Erythroblast (primary cell): ENCODE results near the gene SSR1.
"Not testable (repeated sequence)": the region's sequence is repeated elsewhere in the genome, so short reads cannot be mapped to it uniquely, and the experiment has no call there.

Source experiments
- DNase-seq, 2 experiments: peaks; one replicate each; lab custom pipeline; 2025; lab: John Stamatoyannopoulos, UW
- GATA1 ChIP-seq: IDR thresholded peaks from 2 replicates; pipeline ENCODE4 v1.6.1; 2011; ENCODE audit warnings: low read depth, mild to moderate bottlenecking, control low read depth, low read length, moderate library complexity
- POLR2A ChIP-seq: IDR thresholded peaks from 2 replicates; pipeline ENCODE4 v1.6.1; 2011; ENCODE audit warnings: mild to moderate bottlenecking, low read length

Gene SSR1

DNA sequence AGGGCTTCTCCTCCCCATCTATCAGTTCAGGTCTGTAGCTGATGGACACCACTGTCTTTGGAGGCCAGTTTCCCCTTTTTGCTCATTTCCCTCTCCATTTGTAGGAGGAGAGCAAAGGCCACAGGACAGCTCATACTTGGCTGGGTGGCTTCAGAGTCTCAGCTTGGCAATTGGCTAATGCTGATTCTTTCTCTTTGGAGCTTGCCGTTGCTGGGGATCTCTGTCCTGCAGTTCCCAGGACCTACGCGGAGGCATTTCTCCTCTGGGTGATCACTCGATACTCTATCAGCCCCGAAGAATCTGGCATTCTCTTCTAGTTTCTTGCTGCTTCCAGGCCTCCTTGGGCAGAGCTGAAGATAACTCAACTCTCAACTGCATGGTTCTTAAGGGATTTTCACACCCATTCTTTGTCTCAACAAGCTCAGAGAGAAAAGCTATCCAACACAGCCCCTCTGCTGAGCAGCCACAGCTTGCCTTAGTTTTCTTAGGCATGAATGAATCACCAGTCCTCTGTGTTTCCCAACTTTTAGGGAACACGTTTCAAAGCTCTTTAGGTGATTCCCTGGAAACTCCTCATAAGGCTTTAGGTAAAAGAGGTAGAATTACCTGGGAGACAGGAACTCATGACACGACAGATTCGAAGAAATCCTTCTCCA lies 19.2 kb upstream of the SSR1 start:
- TF ChIP-seq GATA1 = no peak
- TF ChIP-seq POLR2A = no peak
- no peak for DNase-seq

DNA sequence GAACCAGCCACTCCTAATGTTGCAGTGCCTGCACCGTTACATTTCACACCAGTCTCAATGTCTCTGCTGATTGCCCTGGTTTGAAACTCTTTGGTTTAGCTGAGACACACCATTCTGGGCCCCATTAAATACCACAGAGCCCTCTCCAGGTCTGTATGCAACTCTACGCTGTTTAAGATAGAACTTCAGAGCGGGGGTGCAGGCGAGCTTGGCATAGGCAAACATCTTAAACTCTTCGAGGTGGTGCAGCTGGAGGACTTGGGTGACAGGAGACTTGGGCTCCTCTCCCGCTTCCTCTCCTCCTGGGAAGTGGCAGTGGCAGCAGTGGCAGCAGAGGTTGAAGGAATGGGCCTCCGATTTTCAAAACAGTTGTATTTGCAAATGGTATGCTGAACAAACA lies 18.5 kb upstream of the SSR1 start:
- DNase-seq = no peak
- no peak for TF ChIP-seq GATA1
- TF ChIP-seq POLR2A = no peak

DNA sequence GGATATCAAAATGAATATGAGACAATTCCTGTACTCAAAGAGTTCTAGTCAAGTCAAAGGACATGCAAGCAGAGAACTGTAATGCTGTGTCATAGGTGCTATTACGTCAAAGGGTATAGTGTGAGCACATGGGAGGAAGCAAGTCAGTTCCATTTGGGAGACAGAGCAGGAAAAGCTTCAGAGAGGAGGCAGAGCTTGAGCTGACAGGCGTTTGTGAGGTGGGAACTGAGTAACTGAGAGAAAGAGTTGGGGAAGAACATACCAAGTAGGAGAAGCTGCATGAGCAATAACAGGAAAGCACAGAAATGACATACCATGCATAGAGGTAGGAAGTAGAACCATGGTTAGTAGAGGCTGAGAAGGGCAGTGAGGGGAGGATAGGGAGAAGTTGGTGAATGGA lies 15.2 kb upstream of the SSR1 start:
- DNase-seq = no peak
- TF ChIP-seq GATA1 (no peak), POLR2A (no peak)

DNA sequence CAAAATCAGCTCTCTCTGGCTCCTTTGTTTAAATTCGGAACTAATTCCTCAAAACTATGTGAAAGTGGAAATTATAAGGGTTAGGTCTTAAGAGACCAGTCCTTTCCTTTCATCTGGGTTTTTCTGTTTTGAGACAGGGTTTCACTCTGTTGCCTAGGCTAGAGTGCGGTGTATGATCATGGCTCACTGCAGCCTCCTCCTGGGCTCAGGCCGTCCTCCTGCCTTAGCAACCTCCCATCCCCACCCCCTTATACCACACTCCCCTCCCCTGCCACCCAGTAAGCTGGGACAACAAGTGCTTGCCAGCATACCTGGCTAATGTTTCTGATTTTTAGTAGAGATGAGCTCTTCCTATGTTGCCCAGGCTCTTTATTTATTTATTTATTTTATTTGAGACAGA lies 12.8 kb upstream of the SSR1 start:
- no peak for TF ChIP-seq POLR2A
- no peak for TF ChIP-seq GATA1
- no peak for DNase-seq

DNA sequence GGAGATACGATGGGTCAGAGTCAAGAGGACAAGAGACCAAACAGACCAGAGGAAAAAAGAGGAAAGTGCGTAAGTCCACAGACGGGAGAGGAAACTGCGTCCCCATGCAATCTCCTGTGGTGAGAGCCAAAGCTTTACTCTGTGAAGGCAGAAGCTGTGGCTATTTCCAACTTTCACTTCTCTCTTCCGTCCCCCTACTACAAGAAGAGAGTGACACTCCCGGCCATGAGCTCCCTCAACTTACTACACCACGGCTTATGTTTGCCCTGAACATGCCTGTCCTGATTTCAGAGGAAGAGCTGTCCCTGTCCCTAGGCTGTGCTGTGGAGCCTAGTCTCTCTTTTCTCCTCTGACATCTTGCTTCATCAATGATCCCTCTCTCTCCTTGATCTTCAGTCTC lies 11.5 kb upstream of the SSR1 start:
- no peak for TF ChIP-seq GATA1
- TF ChIP-seq POLR2A = no peak

DNA sequence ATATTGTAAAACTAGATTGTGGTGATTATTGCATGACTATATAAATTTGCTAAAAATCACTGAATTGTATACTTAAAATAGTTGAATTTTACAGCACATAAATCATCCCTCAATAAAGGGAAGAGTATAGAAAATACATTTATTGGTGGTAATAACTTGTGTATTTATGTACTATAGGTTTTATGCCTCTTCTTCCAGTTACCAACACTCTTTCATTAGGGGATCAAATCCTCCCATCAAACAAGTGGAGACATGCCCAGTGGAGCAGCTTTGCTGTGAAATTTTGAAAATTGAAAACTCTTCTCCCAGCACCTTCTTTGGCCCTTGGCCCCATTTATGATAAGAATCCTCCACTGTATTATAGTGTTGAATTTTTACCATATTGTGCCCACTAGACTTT lies 10.1 kb upstream of the SSR1 start:
- no peak for TF ChIP-seq GATA1

More for the DNA sequence above, 11.5 kb upstream of the SSR1 start:
- DNase-seq = no peak

DNA sequence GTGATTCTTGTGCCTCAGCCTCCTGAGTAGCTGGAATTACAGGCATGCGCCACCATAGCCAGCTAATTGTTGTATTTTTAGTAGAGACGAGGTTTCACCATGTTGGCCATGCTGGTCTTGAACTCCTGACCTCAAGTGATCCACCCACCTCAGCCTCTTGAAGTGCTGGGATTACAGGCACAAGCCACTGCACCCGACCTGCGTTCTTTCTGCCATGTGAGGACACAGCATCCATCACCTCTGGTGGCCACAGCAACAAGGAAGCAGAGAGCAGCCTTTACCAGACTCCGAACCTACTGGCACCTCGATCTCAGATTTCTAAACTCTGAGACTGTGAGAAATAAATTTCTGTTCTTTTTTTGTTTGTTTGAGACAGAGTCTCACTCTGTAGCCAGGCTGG lies 8.9 kb upstream of the SSR1 start:
- DNase-seq = not testable (repeated sequence)

More for the DNA sequence above, 10.1 kb upstream of the SSR1 start:
- DNase-seq = no peak

DNA sequence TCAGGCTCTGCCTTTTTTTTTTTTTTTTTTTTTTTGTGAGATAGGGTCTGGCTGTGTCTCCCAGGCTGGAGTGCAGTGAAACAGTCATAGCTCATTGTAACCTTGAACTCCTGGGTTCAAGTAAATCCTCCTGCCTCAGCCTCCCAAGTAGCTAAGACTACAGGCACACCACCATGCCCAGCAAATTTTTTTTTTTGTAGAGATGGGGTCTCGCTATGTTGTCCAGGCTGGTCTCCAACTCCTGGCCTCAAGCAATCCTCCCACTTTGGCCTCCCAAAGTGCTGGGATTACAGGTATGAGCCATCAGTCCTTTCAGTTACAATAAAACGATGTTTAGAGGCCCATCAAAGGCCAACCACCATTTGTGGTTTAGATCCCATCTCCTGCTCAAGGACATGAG lies 6.4 kb upstream of the SSR1 start:
- not testable (repeated sequence) for DNase-seq

DNA sequence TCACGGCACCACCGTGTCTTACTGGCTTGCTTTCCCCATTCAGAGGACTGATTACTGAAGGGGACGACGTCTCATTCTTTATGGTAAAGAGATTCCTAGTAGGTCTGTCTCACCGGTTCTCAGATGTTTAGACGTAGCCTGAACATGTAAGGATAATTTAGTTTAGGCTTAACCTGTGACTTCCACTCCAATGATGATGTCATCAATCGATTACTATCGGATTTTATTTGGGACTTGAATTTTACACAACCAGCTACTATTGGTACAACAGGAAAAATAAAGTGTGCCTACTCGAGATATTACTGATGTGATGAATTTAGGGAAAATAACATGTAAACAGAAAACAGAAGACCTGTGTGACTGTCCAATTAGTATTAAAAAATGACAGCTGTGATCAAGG lies 4.5 kb upstream of the SSR1 start:
- TF ChIP-seq GATA1 (no peak), POLR2A (no peak)

DNA sequence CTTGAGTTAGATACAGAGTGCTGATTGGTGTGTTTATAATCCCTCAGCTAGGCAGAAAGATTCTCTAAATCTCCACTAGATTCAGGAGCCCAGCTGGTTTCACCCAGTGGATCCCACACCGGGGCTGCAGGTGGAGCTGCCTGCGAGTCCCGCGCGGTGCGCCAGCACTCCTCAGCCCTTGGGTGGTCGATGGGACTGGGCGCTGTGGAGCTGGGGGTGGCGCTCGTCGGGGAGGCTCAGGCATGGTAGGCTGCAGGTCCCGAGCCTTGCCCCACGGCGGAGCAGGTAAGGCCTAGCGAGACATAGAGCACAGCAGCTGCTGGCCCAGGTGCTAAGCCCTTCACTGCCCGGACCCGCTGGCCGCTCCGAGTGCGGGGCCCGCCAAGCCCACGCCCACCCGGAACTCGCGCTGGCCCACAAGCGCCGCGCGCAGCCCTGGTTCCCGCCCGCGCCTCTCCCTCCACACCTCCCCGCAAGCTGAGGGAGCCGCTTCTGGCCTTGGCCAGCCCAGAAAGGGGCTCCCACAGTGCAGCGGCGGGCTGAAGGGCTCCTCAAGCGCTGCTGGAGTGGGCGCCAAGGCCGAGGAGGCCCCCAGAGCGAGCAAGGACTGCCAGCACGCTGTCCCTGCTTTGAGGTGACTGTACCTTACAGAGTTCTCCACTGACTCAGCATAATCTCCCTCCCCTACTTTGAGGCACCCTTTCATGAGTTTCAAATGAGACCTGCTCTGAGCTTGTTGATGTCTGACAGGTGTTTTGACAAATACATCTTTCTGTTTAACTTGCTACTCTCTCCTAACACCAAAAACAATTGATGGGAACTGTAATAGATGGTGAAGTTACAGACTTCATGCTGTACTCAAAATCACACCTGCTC lies 3.9 kb upstream of the SSR1 start:
- no peak for TF ChIP-seq GATA1
- no peak for TF ChIP-seq POLR2A
- no peak for DNase-seq

More for the DNA sequence above, 4.5 kb upstream of the SSR1 start:
- DNase-seq = no peak

DNA sequence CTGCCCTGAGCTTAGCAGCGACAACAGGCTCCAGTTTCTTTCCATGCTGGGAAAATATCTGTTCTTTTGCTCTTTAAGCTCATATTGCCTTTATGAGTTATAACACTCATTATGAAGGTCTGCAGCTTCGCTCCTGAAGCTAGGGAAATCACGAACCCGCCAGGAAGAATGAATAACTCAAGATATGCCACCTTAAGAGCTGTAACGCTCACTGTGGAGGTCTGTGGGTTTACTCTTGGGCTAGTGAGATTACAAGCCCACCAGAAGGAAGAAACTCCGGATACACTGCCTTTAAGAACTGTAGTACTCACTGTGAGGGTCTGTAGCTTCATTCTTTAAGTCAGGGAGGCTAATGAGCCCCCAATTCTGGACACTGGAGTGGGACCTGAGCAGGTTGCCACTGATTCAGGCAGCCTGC lies 3.0 kb upstream of the SSR1 start:
- TF ChIP-seq GATA1 (no peak), POLR2A (no peak)

DNA sequence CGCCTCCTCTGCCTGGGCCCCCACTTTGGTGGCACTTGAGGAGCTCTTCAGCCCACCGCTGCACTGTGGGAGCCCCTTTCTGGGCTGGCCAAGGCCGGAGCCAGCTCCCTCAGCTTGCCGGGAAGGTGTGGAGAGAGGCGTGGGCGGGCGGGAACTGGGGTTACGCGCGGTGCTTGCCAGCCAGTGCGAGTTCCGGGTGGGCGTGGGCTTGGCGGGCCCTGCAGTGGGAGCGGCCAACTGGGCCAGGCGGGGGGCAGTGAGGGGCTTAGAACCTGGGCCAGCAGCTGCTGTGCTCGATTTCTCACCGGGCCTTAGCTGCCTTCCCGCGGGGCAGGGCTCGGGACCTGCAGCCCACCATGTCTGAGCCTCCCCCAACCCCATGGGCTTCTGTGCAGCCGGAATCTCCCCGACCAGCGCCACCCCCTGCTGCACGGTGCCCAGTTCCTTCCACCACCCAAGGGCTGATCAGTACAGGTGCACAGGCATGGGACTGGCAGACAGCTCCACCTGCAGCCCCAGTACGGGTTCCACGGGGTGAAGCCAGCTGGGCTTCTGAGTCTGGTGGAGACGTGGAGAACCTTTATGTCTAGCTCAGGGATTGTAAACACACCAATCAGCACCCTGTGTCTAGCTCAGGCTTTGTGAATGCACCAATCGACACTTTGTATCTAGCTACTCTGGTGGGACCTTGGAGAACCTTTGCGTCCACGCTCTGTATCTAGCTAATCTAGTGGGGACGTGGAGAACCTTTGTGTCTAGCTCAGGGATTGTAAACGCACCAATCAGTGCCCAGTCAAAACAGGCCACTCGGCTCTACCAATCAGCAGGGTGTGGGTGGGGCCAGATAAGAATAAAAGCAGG lies 2.3 kb upstream of the SSR1 start:
- not testable (repeated sequence) for DNase-seq

More for the DNA sequence above, 3.0 kb upstream of the SSR1 start:
- DNase-seq = no peak

DNA sequence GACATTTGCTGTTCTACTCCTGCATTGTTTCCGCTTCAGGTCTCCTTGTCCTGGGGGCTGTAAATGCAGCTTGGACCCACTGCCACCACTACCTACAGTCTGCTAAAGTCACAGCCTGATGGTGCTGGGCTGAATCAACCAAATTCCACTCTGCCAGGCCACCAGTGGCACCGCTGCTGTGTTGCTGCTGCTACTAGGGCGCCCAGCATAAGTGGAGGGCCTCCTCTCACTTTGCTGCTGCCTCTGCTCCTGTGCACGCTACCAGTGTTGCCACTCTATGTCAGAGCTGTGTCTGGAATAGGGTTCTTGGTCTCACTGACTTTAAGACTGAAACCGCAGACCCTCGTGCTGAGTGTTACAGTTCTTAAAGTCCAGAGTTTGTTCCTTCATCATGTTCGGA lies 1.4 kb upstream of the SSR1 start:
- no peak for DNase-seq

More for the DNA sequence above, 1.4 kb upstream of the SSR1 start:
- TF ChIP-seq GATA1 (no peak), POLR2A (no peak)
